ENCODE results near the gene RMND5B. TPM values are rescaled to one million over a fixed set of nuclear protein-coding genes. Genes with fewer than 3 reads are reported as not detected.

Gene RMND5B
- total and polyA plus RNA-seq, 4 donors = 13.4 to 24.8 (median 21.7) TPM

- no peak overlapping the region for H3K9ac ChIP-seq (ENCODE audit: low read depth in 1 of 2, low read length in 2 of 2)
- no peaks in the 10 kb centered on the region for H3K9me3 ChIP-seq (ENCODE audit: control insufficient read depth in 4 of 4, low read length in 3 of 4)
- H3K27ac ChIP-seq (ENCODE audit: low read depth in 1 of 2, low read length in 2 of 2) = no peak overlapping the region
- H3K36me3 ChIP-seq (ENCODE audit: control insufficient read depth in 4 of 4, insufficient read depth in 3 of 4, low read depth in 1 of 4, low read length in 3 of 4) = no peaks in the 10 kb centered on the region
- no peak overlapping the region for H3K4me3 ChIP-seq (ENCODE audit: low read depth in 1 of 3, low read length in 3 of 3)
- TF ChIP-seq FOXA1 (IDR thresholded peaks at IDR 0.05) (no peak), GABPA (IDR thresholded peaks at IDR 0.05 in 1 of 2, conservative IDR thresholded peaks at IDR 0.05 in 1 of 2) (no peak), YY1 (IDR thresholded peaks at IDR 0.05) (no peak), TAF1 (conservative IDR thresholded peaks at IDR 0.05) (no peak), JUND (IDR thresholded peaks at IDR 0.05) (no peak), FOXA2 (IDR thresholded peaks at IDR 0.05) (no peak)
- TF ChIP-seq, protein P1, sequence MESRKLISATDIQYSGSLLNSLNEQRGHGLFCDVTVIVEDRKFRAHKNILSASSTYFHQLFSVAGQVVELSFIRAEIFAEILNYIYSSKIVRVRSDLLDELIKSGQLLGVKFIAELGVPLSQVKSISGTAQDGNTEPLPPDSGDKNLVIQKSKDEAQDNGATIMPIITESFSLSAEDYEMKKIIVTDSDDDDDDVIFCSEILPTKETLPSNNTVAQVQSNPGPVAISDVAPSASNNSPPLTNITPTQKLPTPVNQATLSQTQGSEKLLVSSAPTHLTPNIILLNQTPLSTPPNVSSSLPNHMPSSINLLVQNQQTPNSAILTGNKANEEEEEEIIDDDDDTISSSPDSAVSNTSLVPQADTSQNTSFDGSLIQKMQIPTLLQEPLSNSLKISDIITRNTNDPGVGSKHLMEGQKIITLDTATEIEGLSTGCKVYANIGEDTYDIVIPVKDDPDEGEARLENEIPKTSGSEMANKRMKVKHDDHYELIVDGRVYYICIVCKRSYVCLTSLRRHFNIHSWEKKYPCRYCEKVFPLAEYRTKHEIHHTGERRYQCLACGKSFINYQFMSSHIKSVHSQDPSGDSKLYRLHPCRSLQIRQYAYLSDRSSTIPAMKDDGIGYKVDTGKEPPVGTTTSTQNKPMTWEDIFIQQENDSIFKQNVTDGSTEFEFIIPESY (IDR thresholded peaks at IDR 0.05) = no peak
- peaks cover 0 to 4% (median under 1%) of the 10 kb centered on the region in 4 donors for H3K4me1 ChIP-seq (ENCODE audit: control insufficient read depth in 4 of 4, insufficient read depth in 4 of 4, low read length in 3 of 4)
- no peaks in the 10 kb centered on the region for H3K27me3 ChIP-seq (ENCODE audit: control insufficient read depth in 4 of 4, insufficient read depth in 4 of 4, low read length in 3 of 4)
- no peak for DNase-seq (ENCODE audit: low spot score)
- WGBS = 94% methylated on average over 13 of the region's 13 CpGs
These were observed 7.5 kb upstream of the RMND5B start for GRCh38 chr5:178123094-178123965.

DNA sequence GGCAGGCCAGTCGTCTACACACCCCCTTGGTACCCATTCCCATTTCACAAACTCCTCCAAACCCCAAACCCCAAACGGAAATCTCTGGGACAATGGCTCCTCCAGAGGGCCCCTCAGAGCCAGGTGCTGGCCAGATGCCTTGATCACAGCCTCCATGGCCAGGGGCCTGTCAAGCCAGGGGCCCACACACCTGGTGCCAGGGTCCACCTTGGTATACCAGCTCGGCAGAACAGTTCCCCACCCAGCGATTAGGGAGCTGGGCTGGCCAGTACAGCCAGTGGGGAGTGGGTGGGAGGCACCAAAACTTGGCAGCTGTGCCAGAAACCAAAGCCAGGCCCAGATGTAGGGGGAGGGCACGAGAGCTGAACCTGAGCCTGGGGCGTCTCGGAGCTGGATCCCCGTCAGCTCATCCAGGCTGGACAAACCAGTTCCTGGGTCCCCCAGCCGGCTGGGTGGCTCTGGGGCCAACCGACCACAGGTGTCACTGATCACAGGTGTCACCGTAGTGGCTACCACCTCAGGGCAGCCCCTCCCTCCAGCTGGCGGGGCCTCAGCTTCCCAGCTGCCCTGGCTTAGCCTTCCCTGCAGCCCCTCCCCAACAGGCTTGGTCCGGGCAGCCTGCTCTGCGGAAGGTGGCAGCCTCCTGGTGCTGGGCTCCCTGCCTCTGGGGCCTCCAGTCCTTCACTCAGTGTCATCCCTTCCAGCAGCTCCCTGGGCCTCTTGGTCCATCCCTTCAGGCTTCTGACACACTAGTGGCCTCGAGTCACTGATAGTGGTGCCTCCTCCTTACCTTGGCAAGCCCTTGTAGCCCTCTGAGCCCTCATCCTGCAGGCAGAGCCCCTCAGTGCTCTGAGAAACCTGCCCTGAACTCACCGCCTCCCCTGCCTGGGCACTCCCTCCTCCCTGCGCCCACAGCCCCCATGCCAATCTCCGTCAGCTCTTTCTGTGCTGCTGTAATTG lies 6.6 kb upstream of the RMND5B start:
- peaks cover 0 to 4% (median 0%) of the 10 kb centered on the region in 4 donors for H3K4me1 ChIP-seq (ENCODE audit: control insufficient read depth in 4 of 4, insufficient read depth in 4 of 4, low read length in 3 of 4)
- no peak for DNase-seq (ENCODE audit: low spot score)
- H3K9ac ChIP-seq (ENCODE audit: low read depth in 1 of 2, low read length in 2 of 2) = no peak overlapping the region

More for the DNA sequence above, 6.6 kb upstream of the RMND5B start:
- Histone ChIP-seq H3K36me3 (ENCODE audit: control insufficient read depth in 4 of 4, insufficient read depth in 3 of 4, low read depth in 1 of 4, low read length in 3 of 4) (no peaks in the 10 kb centered on the region), H3K27ac (ENCODE audit: low read depth in 1 of 2, low read length in 2 of 2) (no peak overlapping the region), H3K4me3 (ENCODE audit: low read depth in 1 of 3, low read length in 3 of 3) (no peak overlapping the region), H3K27me3 (ENCODE audit: control insufficient read depth in 4 of 4, insufficient read depth in 4 of 4, low read length in 3 of 4) (no peaks in the 10 kb centered on the region), H3K9me3 (ENCODE audit: control insufficient read depth in 4 of 4, low read length in 3 of 4) (no peaks in the 10 kb centered on the region)
- TF ChIP-seq RAD21 (IDR thresholded peaks at IDR 0.05) (no peak), FOXA1 (IDR thresholded peaks at IDR 0.05) (no peak), JUND (IDR thresholded peaks at IDR 0.05) (no peak), TAF1 (conservative IDR thresholded peaks at IDR 0.05) (no peak), SP1 (IDR thresholded peaks at IDR 0.05) (no peak), RXRA (IDR thresholded peaks at IDR 0.05) (no peak), HNF4A (conservative IDR thresholded peaks at IDR 0.05) (no peak), EGR1 (IDR thresholded peaks at IDR 0.05; ENCODE audit: low read depth in 2 of 2) (no peak), MAX (IDR thresholded peaks at IDR 0.05) (no peak), NR2F2 (IDR thresholded peaks at IDR 0.05) (no peak), HNF4G (IDR thresholded peaks at IDR 0.05) (no peak), FOXA2 (IDR thresholded peaks at IDR 0.05) (no peak)
- TF ChIP-seq, protein P2, sequence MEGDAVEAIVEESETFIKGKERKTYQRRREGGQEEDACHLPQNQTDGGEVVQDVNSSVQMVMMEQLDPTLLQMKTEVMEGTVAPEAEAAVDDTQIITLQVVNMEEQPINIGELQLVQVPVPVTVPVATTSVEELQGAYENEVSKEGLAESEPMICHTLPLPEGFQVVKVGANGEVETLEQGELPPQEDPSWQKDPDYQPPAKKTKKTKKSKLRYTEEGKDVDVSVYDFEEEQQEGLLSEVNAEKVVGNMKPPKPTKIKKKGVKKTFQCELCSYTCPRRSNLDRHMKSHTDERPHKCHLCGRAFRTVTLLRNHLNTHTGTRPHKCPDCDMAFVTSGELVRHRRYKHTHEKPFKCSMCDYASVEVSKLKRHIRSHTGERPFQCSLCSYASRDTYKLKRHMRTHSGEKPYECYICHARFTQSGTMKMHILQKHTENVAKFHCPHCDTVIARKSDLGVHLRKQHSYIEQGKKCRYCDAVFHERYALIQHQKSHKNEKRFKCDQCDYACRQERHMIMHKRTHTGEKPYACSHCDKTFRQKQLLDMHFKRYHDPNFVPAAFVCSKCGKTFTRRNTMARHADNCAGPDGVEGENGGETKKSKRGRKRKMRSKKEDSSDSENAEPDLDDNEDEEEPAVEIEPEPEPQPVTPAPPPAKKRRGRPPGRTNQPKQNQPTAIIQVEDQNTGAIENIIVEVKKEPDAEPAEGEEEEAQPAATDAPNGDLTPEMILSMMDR (IDR thresholded peaks at IDR 0.05; ENCODE audit: low read depth, low read length, missing input control) = no peak
- TF ChIP-seq, protein P3, sequence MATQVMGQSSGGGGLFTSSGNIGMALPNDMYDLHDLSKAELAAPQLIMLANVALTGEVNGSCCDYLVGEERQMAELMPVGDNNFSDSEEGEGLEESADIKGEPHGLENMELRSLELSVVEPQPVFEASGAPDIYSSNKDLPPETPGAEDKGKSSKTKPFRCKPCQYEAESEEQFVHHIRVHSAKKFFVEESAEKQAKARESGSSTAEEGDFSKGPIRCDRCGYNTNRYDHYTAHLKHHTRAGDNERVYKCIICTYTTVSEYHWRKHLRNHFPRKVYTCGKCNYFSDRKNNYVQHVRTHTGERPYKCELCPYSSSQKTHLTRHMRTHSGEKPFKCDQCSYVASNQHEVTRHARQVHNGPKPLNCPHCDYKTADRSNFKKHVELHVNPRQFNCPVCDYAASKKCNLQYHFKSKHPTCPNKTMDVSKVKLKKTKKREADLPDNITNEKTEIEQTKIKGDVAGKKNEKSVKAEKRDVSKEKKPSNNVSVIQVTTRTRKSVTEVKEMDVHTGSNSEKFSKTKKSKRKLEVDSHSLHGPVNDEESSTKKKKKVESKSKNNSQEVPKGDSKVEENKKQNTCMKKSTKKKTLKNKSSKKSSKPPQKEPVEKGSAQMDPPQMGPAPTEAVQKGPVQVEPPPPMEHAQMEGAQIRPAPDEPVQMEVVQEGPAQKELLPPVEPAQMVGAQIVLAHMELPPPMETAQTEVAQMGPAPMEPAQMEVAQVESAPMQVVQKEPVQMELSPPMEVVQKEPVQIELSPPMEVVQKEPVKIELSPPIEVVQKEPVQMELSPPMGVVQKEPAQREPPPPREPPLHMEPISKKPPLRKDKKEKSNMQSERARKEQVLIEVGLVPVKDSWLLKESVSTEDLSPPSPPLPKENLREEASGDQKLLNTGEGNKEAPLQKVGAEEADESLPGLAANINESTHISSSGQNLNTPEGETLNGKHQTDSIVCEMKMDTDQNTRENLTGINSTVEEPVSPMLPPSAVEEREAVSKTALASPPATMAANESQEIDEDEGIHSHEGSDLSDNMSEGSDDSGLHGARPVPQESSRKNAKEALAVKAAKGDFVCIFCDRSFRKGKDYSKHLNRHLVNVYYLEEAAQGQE (IDR thresholded peaks at IDR 0.05) = no peak
- TF ChIP-seq, protein P1 (IDR thresholded peaks at IDR 0.05) = no peak
- WGBS = 85% methylated on average over 18 of the region's 18 CpGs

Measured in liver (tissue), 9 donors.